Mucosa of stomach (tissue), 1 donor: ENCODE measurements around the gene ECEL1.

Source experiments
- H3K27me3 ChIP-seq: one replicate; pipeline ENCODE4 v1.7.0; 2013; ENCODE audit warnings: mild to moderate bottlenecking, low read length; ENCODE audit not compliant: control insufficient read depth, insufficient read depth
- H3K36me3 ChIP-seq: one replicate; pipeline ENCODE4 v1.7.0; 2013; ENCODE audit warnings: low read length; ENCODE audit not compliant: control insufficient read depth, insufficient read depth
- H3K4me1 ChIP-seq: one replicate; pipeline ENCODE4 v1.7.0; 2013; ENCODE audit warnings: mild to moderate bottlenecking, low read length; ENCODE audit not compliant: control insufficient read depth, insufficient read depth
- H3K4me3 ChIP-seq: one replicate; pipeline ENCODE4 v1.7.0; 2013; ENCODE audit warnings: low read length
- H3K9ac ChIP-seq: one replicate; pipeline ENCODE4 v1.7.0; 2013; ENCODE audit warnings: mild to moderate bottlenecking, low read length, moderate library complexity
- H3K9me3 ChIP-seq: one replicate; pipeline ENCODE4 v1.7.0; 2013; ENCODE audit warnings: mild to moderate bottlenecking, low read length, moderate library complexity; ENCODE audit not compliant: control insufficient read depth
- donor health status: Pancreatic carcinoma.

Gene ECEL1

DNA sequence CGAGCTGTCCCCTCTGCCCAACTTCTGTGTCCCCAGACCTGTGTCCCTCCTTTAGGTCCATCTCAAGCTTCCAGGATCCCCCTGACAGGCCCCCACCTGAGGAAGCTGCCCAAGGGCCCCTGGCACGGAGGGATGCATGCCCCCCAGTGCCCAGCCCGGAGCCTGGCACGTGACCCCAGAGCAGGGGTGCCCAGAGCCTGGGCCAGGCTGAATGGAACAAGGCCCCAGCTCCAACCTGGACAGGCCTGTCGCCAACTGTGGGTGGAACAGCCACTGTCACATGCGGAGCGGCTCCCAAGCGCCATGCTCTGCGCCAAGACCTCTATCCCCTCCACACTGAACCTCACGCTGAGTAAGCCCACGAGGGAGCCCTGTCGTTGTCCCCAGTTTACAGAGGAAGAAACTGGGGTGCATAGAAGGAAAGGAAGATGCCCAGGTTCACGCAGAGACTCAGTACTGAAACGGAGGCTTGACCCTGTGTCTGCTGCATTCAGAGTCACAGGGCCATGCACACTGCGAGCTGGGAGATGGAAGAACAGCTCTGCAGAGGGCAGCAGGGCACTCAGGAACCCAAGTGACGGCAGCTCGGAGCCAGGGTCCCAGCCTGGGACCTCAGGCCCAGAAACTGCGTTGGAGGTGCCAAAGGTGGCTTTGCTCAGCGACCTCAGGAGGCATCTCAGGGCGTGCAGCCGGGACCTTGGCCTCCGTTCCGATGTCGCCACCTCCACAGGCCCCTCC, 5.5 kb upstream of the ECEL1 start:
- Histone ChIP-seq H3K4me1 (no peaks in the 10 kb centered on the region), H3K4me3 (no peak overlapping the region), H3K9ac (no peak overlapping the region), H3K9me3 (no peaks in the 10 kb centered on the region), H3K36me3 (no peaks in the 10 kb centered on the region), H3K27me3 (peaks cover 21% of the 10 kb centered on the region)

GRCh38 chr2:232492236-232492848, 4.7 kb upstream of the ECEL1 start:
- Histone ChIP-seq H3K9me3 (no peaks in the 10 kb centered on the region), H3K27me3 (peaks cover 27% of the 10 kb centered on the region), H3K4me1 (no peaks in the 10 kb centered on the region), H3K9ac (no peak overlapping the region), H3K4me3 (no peak overlapping the region), H3K36me3 (no peaks in the 10 kb centered on the region)

DNA sequence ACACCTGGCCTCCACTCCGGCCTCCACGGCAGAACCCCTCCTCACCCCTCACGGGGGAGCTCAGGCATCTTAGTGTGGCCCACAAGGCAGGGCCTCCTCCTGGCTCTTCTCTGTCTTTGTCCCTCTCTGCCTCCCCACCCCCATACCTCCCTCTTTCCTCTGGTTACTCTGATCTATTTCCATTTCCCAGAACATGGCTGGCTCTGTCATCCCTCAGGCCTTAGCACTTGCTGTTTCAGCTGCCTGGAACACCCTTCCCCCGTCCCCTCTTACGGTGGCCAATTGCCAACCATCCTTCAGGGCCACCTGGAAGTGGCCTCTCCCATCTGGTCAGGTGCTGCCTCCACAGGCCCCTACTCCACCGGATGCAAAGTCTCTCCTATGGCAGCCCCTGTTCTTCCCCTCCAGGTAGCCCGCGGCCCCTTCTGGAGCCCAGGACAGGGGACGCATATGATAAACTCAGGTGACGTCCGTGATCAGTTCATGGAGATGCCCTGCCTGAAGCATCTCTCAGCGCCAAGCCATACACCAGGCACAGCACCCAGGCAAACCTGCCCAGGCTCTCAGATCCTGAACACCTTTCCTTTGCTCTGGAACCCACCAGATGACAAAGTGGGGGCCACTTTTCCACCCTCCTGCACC, 3.6 kb upstream of the ECEL1 start:
- H3K4me3 ChIP-seq = no peak overlapping the region
- H3K9ac ChIP-seq = no peak overlapping the region
- H3K36me3 ChIP-seq = no peaks in the 10 kb centered on the region
- H3K9me3 ChIP-seq = no peaks in the 10 kb centered on the region
- no peaks in the 10 kb centered on the region for H3K4me1 ChIP-seq
- peaks cover 38% of the 10 kb centered on the region for H3K27me3 ChIP-seq

DNA sequence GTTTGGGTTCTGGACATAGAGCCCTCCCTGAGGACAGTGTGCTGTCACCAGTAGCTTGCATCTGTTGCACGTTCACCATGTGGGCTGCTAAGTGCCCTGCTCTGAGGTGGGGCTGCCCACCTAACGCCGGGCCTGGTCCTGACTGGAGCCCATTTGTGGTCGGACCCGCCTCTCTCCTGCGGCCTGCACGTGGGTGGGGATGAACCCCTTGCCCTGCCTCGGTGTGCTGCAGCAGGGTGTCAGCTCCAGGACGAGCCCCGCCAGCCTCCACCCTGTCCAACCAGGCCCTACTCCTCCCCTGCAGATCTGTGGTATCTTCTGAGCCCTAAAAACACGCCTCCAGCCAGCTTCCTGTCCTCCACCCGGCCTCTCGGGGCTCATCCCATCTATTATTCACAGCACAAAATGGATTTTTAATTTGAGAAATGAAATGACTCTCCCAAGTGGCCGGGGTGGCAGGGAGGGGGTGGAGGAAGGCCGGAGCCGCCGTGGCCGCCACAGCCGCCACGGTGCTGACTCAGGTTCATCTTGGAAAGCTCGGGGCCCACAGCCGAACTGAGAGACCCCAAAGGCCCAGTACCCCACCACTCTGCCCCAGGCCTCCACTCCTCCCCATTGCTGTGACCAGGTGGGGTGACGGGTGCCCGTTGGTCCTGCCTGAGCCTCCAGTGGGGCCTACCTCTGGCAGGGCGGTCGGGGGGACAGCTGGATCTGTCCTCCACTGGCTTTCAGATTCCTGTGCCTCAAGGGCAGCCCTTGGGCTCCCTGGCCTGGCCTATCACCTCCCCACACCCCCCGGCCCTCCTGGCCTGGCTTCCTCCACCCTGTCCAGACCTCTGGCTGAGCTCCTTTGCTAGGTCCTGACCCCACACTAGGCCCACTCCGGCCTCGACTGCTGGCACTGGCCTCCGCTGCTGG, 2.8 kb upstream of the ECEL1 start:
- H3K27me3 ChIP-seq = peaks cover 45% of the 10 kb centered on the region
- H3K36me3 ChIP-seq = no peaks in the 10 kb centered on the region
- no peak overlapping the region for H3K4me3 ChIP-seq
- no peak overlapping the region for H3K9ac ChIP-seq
- H3K9me3 ChIP-seq = no peaks in the 10 kb centered on the region
- H3K4me1 ChIP-seq = no peaks in the 10 kb centered on the region

DNA sequence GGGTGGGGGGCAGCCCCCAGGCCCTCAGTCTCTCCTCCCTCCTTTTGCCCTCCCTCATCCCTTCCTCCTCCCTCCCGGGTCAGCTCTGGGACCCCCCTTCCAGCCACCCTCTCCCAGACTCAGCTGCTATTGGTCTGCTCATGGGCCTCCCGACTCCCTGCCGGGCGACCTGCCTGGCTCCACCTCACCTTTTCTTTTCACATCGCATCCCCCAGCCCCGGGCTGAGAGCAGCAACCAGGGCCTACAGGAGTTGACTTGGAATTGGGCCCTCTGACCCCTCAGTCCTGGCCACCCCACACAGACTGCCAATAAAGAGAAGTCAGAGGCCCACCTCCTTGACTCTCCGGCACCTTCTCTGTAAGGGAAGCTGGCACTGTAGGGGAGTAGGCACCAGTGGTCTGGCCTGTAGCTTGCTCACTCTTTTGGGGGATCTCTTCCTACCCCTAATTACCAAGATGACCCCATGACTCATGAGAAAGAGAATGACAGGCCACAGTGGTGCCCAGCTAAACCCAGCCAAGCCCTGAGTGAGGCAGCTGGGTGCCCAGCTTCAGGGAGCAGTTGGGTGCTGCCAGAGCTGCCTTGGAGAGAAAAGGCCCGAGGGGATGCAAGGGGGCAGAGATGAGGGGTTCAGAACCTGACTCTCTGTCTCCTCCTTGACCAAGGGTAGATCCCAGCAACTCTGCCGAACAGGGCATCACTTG, 2.0 kb upstream of the ECEL1 start:
- Histone ChIP-seq H3K9me3 (no peaks in the 10 kb centered on the region), H3K36me3 (no peaks in the 10 kb centered on the region), H3K4me3 (no peak overlapping the region), H3K27me3 (peaks cover 53% of the 10 kb centered on the region), H3K4me1 (no peaks in the 10 kb centered on the region), H3K9ac (no peak overlapping the region)

GRCh38 chr2:232488721-232489300, 1.2 kb upstream of the ECEL1 start:
- Histone ChIP-seq H3K4me1 (no peaks in the 10 kb centered on the region), H3K36me3 (no peaks in the 10 kb centered on the region), H3K4me3 (no peak overlapping the region), H3K9me3 (no peaks in the 10 kb centered on the region), H3K27me3 (peaks cover 61% of the 10 kb centered on the region), H3K9ac (no peak overlapping the region)

DNA sequence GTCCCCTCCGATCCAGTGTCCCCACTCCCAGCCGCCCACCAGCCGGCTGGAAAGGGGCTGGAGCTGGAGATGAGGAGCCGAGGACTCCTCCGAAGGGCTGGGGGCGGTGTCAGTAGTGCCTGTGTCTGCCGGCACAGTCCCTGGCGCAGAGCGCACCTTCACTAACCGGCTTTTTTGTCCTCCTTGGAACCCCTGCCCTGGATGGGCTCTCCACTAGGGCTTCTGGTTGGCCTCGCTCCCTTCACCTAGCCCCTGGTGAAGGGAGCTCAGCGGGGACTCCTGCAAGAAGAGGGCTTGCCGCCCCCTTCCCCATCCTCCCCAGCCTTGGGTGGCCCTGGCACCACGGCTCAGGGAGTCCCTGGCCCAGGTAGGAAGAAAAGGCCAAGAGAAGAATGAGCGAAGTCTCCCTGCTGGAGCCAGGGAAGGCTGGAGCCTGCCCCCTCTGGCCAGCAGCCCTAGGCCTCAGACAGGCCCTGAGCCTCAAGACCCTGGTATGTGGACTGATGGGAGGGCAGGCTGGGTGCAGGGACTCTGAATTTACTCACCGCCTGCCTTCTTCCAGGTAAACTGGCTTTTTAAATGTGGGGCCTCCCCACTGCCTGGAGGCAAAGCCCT, 570 bp upstream of the ECEL1 start:
- Histone ChIP-seq H3K4me1 (no peaks in the 10 kb centered on the region), H3K9me3 (no peaks in the 10 kb centered on the region), H3K36me3 (no peaks in the 10 kb centered on the region), H3K9ac (no peak overlapping the region), H3K27me3 (peaks cover 67% of the 10 kb centered on the region), H3K4me3 (no peak overlapping the region)

GRCh38 chr2:232486558-232487384, 863 bp downstream of the ECEL1 start:
- H3K9me3 ChIP-seq = no peaks in the 10 kb centered on the region
- H3K9ac ChIP-seq = no peak overlapping the region
- peaks cover 64% of the 10 kb centered on the region for H3K27me3 ChIP-seq
- no peak overlapping the region for H3K4me3 ChIP-seq
- H3K4me1 ChIP-seq = no peaks in the 10 kb centered on the region
- H3K36me3 ChIP-seq = no peaks in the 10 kb centered on the region

GRCh38 chr2:232485757-232486557, 1.7 kb downstream of the ECEL1 start:
- Histone ChIP-seq H3K4me3 (no peak overlapping the region), H3K9me3 (no peaks in the 10 kb centered on the region), H3K27me3 (peaks cover 60% of the 10 kb centered on the region), H3K36me3 (no peaks in the 10 kb centered on the region), H3K4me1 (no peaks in the 10 kb centered on the region), H3K9ac (no peak overlapping the region)

DNA sequence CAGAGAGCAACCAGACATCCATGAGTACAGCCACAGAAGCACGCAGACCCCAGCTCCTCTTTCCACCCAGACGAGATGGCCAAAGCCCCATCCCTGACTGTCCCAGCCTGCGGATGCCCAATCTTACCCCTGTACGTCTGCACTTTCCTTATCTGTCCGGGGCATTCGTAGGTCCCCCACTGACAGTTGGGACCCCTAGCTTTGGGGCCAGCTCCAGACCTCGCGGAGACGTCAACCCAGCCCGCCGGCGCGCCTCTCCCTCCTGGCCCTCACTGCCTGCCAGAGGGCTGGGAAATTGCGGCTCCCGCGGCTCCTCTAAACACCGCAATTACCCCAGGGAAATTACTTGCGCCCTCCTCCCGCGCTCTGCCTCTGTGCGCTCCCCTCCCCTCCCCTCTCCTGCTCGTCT, 2.3 kb downstream of the ECEL1 start:
- H3K27me3 ChIP-seq = peaks cover 60% of the 10 kb centered on the region

More for the DNA sequence above, 2.3 kb downstream of the ECEL1 start:
- H3K36me3 ChIP-seq = no peaks in the 10 kb centered on the region
- H3K4me1 ChIP-seq = no peaks in the 10 kb centered on the region
- no peak overlapping the region for H3K9ac ChIP-seq
- no peaks in the 10 kb centered on the region for H3K9me3 ChIP-seq
- H3K4me3 ChIP-seq = no peak overlapping the region
